ENCODE data around the gene PDF. TPM values are rescaled to one million over a fixed set of nuclear protein-coding genes. Genes with fewer than 3 reads are reported as not detected.

PDF gene
- total and polyA plus RNA-seq, 2 donors (not counting 1 experiment from before 2014, with no cell fraction given) = 5.5 to 9.6 TPM

DNA sequence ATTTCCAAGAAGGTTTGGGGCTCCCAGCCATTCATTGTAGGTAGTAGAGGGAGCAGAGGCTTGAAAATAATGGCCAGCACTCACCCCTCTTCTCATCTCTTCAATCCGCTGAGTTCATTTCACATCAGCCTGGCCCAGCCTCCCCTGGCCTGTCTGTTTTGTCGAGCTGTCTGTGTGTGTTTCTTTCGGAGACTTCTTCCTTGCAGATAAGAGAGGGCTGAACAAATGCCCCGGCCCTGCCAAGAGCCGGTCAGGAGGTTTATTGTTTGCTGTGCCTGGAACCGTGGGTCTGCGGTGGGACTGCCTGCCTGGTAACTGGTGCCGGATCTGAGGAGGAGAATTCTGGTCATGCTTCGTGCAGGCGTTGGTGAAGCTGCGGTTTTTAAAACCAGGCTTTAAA, 15.9 kb downstream of the PDF start:
- ChIA-PET POLR2A (interaction anchor here (0.6 kb wide), 1 partner anchor 12 kb away, joined by 7 read pairs; no protein-coding TSS in a partner anchor), CTCF (interaction anchor here (1.3 to 1.8 kb wide), 2 partner anchors 11 to 15 kb away, joined by 5 read pairs; no protein-coding TSS in a partner anchor)
- intact Hi-C loops (cut with micrococcal nuclease) = loop anchor here (10.0 kb wide), 1 partner anchor 780 kb away; the partner anchor contains the start of gene ZFP90
- Mint-ChIP-seq H3K27me3 (no peaks in the 10 kb centered on the region), H3K27ac (no peak overlapping the region), H3K4me1 (peaks cover 24% of the 10 kb centered on the region), H3K4me3 (no peak overlapping the region), H3K9me3 (ENCODE audit: insufficient read depth) (no peaks in the 10 kb centered on the region)
- peaks cover 0 to 6% (median 0%) of the 10 kb centered on the region in 3 donors for H3K9me3 ChIP-seq (ENCODE audit: control extremely low read depth in 1 of 3, control insufficient read depth in 2 of 3, insufficient read depth in 1 of 3, low read length in 2 of 3)
- no peak overlapping the region for H3K27ac ChIP-seq (ENCODE audit: low read length in 2 of 2)
- H3K27me3 ChIP-seq (replicated peaks in 1 of 4; ENCODE audit: control extremely low read depth in 1 of 4, control insufficient read depth in 3 of 4, insufficient read depth in 4 of 4, low read length in 3 of 4) = no peaks in the 10 kb centered on the region
- TF ChIP-seq, protein P1, sequence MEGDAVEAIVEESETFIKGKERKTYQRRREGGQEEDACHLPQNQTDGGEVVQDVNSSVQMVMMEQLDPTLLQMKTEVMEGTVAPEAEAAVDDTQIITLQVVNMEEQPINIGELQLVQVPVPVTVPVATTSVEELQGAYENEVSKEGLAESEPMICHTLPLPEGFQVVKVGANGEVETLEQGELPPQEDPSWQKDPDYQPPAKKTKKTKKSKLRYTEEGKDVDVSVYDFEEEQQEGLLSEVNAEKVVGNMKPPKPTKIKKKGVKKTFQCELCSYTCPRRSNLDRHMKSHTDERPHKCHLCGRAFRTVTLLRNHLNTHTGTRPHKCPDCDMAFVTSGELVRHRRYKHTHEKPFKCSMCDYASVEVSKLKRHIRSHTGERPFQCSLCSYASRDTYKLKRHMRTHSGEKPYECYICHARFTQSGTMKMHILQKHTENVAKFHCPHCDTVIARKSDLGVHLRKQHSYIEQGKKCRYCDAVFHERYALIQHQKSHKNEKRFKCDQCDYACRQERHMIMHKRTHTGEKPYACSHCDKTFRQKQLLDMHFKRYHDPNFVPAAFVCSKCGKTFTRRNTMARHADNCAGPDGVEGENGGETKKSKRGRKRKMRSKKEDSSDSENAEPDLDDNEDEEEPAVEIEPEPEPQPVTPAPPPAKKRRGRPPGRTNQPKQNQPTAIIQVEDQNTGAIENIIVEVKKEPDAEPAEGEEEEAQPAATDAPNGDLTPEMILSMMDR (IDR thresholded peaks at IDR 0.05) = no peak
- no peak for TF ChIP-seq EZH2 (IDR thresholded peaks at IDR 0.05; ENCODE audit: borderline replicate concordance, insufficient read depth, low read depth, low read length, poor library complexity, severe bottlenecking)
- H3K79me2 ChIP-seq (ENCODE audit: control insufficient read depth, insufficient read depth, low read length) = peaks cover 76% of the 10 kb centered on the region
- no peak overlapping the region for H3K4me3 ChIP-seq (ENCODE audit: control extremely low read depth in 1 of 5, extremely low read depth in 1 of 5, insufficient read depth in 1 of 5, low read depth in 2 of 5, low read length in 4 of 5)
- peaks cover 71% of the 10 kb centered on the region for H4K20me1 ChIP-seq (ENCODE audit: control insufficient read depth, insufficient read depth, low read length, poor library complexity, severe bottlenecking)
- ATAC-seq (ENCODE audit: low read depth) (no peak), DNase-seq (no peak)
- 96% methylated on average over 10 of the region's 11 CpGs for WGBS (ENCODE audit: insufficient coverage)
- no peak overlapping the region for H3K4me2 ChIP-seq (replicated peaks; ENCODE audit: low read depth, low read length, poor library complexity, severe bottlenecking)
- H3K36me3 ChIP-seq (replicated peaks in 1 of 2; ENCODE audit: control extremely low read depth in 1 of 2, control insufficient read depth in 1 of 2, extremely low read depth in 1 of 2, insufficient read depth in 2 of 2, low read length in 1 of 2) = peaks cover 2 to 49% of the 10 kb centered on the region in 2 experiments
- H3K4me1 ChIP-seq (ENCODE audit: control insufficient read depth in 2 of 2, insufficient read depth in 2 of 2, low read length in 2 of 2) = peaks cover 10 to 23% of the 10 kb centered on the region in 2 donors
- no peak overlapping the region for H2AFZ ChIP-seq (ENCODE audit: insufficient read depth, low read depth, low read length, poor library complexity, severe bottlenecking)
- no peak overlapping the region for H3K9ac ChIP-seq (ENCODE audit: low read length)

DNA sequence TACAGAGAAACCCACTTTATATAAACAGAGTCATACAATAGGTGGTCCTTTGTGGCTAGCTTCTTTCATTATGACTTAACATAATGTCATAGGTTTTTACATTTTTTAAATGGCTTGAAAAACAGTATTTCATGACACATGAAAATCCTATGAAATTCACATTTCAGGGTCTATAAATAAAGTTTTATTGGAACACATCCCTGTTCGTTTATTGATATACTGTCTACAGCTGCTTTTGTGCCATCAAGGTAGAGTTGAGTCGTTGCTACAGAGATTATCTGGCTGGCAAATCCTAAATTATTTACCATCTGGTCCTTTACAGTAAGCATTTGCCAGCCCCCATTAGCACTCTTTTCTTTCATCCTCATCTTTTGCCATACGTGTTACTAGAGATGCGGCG, 16.9 kb downstream of the PDF start:
- H3K9ac ChIP-seq (ENCODE audit: low read length) = no peak overlapping the region
- WGBS (ENCODE audit: insufficient coverage) = no CpG with 5 or more reads among the region's 5 CpGs

More for the DNA sequence above, 16.9 kb downstream of the PDF start:
- intact Hi-C loops (cut with micrococcal nuclease) = loop anchor here (10.0 kb wide), 1 partner anchor 779 kb away; the partner anchor contains the start of gene ZFP90
- Mint-ChIP-seq H3K4me3 (peak overlapping the region; percentile 71), H3K4me1 (peaks cover 24% of the 10 kb centered on the region), H3K9me3 (ENCODE audit: insufficient read depth) (no peaks in the 10 kb centered on the region), H3K27ac (no peak overlapping the region), H3K27me3 (no peaks in the 10 kb centered on the region)
- Histone ChIP-seq H3K27ac (ENCODE audit: low read length in 2 of 2) (no peak overlapping the region), H3K36me3 (replicated peaks in 1 of 2; ENCODE audit: control extremely low read depth in 1 of 2, control insufficient read depth in 1 of 2, extremely low read depth in 1 of 2, insufficient read depth in 2 of 2, low read length in 1 of 2) (peaks cover 2 to 38% of the 10 kb centered on the region in 2 experiments), H3K79me2 (ENCODE audit: control insufficient read depth, insufficient read depth, low read length) (peaks cover 65% of the 10 kb centered on the region), H3K9me3 (ENCODE audit: control extremely low read depth in 1 of 3, control insufficient read depth in 2 of 3, insufficient read depth in 1 of 3, low read length in 2 of 3) (peaks cover 0 to 6% (median 0%) of the 10 kb centered on the region in 3 donors), H3K4me1 (ENCODE audit: control insufficient read depth in 2 of 2, insufficient read depth in 2 of 2, low read length in 2 of 2) (peaks cover 10 to 23% of the 10 kb centered on the region in 2 donors), H3K4me2 (replicated peaks; ENCODE audit: low read depth, low read length, poor library complexity, severe bottlenecking) (no peak overlapping the region), H4K20me1 (ENCODE audit: control insufficient read depth, insufficient read depth, low read length, poor library complexity, severe bottlenecking) (peaks cover 61% of the 10 kb centered on the region), H3K27me3 (replicated peaks in 1 of 4; ENCODE audit: control extremely low read depth in 1 of 4, control insufficient read depth in 3 of 4, insufficient read depth in 4 of 4, low read length in 3 of 4) (no peaks in the 10 kb centered on the region), H2AFZ (ENCODE audit: insufficient read depth, low read depth, low read length, poor library complexity, severe bottlenecking) (no peak overlapping the region), H3K4me3 (ENCODE audit: control extremely low read depth in 1 of 5, extremely low read depth in 1 of 5, insufficient read depth in 1 of 5, low read depth in 2 of 5, low read length in 4 of 5) (no peak overlapping the region)
- POLR2A ChIA-PET = no interaction called here
- no peak for TF ChIP-seq EZH2 (IDR thresholded peaks at IDR 0.05; ENCODE audit: borderline replicate concordance, insufficient read depth, low read depth, low read length, poor library complexity, severe bottlenecking)
- TF ChIP-seq, protein P1 (IDR thresholded peaks at IDR 0.05) = no peak
- ATAC-seq (ENCODE audit: low read depth) (no peak), DNase-seq (no peak)
- CTCF ChIA-PET = interaction anchor here (0.6 to 1.9 kb wide), 3 partner anchors 16 to 795 kb away, joined by 4 to 5 read pairs (median 4); no protein-coding TSS in a partner anchor

Data from B cell (primary cell).